HG02981 (cell line): ENCODE results near the gene POLR3H.

ENCODE experiments used
- ATAC-seq: cut with Tn5 transposase; IDR thresholded peaks from one replicate; pipeline ENCODE4 v1.9.1; 2021; ENCODE audit warnings: mild to moderate bottlenecking, moderate library complexity; ENCODE audit not compliant: unreplicated experiment

The POLR3H gene

GRCh38 chr22:41488076-41488475 is 56.2 kb downstream of the POLR3H start:
- ATAC-seq: no peak

- no peak for ATAC-seq
These were observed 57.0 kb downstream of the POLR3H start for GRCh38 chr22:41487037-41487935.

- no peak for ATAC-seq
These were observed 59.2 kb downstream of the POLR3H start for GRCh38 chr22:41485033-41485432.

GRCh38 chr22:41482319-41482935 is 61.8 kb downstream of the POLR3H start:
- ATAC-seq: no peak

DNA sequence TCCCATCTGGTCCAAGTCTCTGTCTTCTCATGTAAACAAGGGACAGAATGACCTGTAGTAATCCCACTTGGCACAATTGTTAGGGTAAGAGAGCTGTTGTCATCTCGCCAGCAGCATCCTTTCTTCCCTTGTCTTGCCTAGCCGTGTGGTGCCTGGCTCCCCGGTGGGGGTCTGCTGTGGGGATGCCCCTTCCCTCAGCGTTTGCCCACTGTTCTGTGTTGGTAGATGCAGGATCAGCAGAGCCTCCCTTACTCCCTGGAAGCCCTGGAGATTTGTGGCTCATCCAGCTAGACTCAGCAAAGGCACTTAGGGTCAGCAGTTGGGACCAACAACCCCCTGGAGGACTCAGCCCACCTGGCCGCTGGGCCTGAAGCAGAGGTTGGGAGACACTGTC is 62.3 kb downstream of the POLR3H start:
- no peak for ATAC-seq

GRCh38 chr22:41481131-41481830 is 63.0 kb downstream of the POLR3H start:
- ATAC-seq: no peak

GRCh38 chr22:41480397-41480735 is 63.9 kb downstream of the POLR3H start:
- no peak for ATAC-seq

DNA sequence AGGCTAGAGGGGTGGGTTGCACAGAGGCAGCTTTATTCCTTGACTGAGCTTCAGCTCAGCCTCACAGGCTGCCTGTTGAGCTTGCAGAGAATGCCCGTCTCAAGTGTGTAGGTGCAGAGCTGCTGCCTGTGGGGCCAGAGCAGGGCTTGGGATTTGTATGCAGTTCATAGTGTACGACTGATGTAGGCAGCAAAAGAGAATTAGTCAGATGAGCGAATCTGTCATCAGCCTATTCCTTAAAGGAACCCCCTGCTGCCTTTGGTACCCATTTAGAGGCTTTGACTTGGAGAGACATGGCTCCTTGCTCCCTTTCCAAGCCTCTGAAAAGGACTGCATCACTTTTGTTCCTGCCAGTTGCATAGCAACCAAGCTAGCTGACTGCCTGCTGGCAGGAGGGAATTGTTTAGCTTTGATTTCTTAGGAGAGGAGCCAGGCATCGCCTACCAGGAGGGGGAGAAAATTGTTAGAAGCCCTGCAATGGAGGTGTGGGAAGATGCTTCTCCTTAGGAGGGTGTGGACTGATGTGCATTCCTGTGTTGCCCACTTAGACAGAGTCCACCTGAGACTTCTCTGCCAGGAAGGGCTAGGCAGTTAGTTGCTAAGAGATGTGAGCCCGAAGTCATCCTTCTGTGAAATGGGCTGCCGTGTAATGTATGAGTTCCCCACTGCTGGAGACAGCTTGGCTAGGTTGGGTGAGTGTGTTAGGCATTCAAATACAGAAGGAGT is 64.4 kb downstream of the POLR3H start:
- no peak for ATAC-seq

GRCh38 chr22:41478891-41479521 is 65.3 kb downstream of the POLR3H start:
- ATAC-seq: no peak

DNA sequence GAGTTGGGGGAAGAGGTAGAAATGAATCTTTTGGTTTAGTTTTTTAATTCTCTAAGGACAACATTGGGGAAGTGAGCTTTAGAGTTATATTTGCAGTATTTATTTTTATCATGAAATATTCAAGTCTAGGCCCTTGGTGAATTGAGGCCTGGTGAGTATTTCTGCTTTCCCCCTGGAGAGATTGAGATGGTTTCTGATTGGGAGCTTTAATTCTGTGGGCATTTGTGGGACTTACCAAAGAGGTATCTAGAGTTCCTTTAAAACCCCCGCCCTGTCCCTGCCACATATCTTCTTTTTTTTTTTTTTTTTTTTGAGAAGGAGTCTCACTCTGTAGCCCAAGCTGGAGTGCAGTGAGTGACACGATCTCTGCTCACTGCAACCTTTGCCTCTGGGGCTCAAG is 65.8 kb downstream of the POLR3H start:
- no peak for ATAC-seq
